ENCODE data around the gene CS.

- TF ChIP-seq CTCF (IDR thresholded peaks at IDR 0.05; ENCODE audit: insufficient read depth, low read depth, low read length) (no peak), EZH2 (IDR thresholded peaks at IDR 0.05; ENCODE audit: insufficient read depth, low read length) (no peak)
Observed at GRCh38 chr12:56243731-56244181, 56.4 kb downstream of the CS start.

All from astrocyte (in vitro differentiated cells and primary cell).